Mononuclear cell (primary cell): ENCODE data around the gene TUBA3C. TPM values are rescaled to one million over a fixed set of nuclear protein-coding genes. Genes with fewer than 3 reads are reported as not detected.

Source experiments
- H3K27me3 ChIP-seq: 2 replicates; pipeline ENCODE4 v1.6.0; 2011; ENCODE audit warnings: low read length, control low read depth; ENCODE audit not compliant: insufficient read depth
- H3K4me1 ChIP-seq: 2 replicates; pipeline ENCODE4 v1.5.1; 2011; ENCODE audit warnings: mild to moderate bottlenecking, low read length, control low read depth; ENCODE audit not compliant: insufficient read depth
- H3K4me3 ChIP-seq: 2 replicates; pipeline ENCODE4 v1.5.1; 2011; ENCODE audit warnings: mild to moderate bottlenecking, low read length, moderate library complexity
- H3K9me3 ChIP-seq: 2 replicates; pipeline ENCODE4 v1.5.1; 2011; ENCODE audit warnings: low read depth, mild to moderate bottlenecking, control low read depth, low read length
- total RNA-seq: library from RNA; depleted of rRNA; stranded (reverse); fragments of >200 nt; gene quantifications from one replicate; pipeline ENCODE4 v1.2.3, GENCODE V29; 2012

The TUBA3C gene
- total RNA-seq, 1 donor, result not detected

GRCh38 chr13:19153782-19154450 lies 27.7 kb downstream of the TUBA3C start:
- no peak overlapping the region for H3K4me3 ChIP-seq
- no peaks in the 10 kb centered on the region for H3K4me1 ChIP-seq
- H3K9me3 ChIP-seq, result peaks cover 2% of the 10 kb centered on the region
- H3K27me3 ChIP-seq, result no peaks in the 10 kb centered on the region

DNA sequence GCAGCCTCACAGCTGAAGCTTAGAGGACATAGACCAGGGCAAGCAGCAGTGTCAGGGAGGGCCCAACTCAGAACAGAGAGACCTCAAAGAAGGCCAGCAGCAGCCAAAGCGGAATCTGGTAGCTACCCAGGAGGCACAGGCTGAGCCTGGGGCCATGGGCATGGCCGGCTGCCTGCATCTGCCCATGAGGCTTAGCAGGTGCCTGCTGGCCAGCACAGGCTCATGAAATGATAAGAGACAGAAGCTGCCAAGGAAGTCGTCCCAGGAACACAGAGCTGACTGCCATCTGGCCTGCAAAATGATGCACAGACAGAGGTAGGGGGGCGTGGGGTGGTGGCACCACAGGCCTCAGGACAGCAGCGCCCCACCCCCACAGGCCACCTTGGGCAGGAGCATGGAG lies 29.2 kb downstream of the TUBA3C start:
- no peaks in the 10 kb centered on the region for H3K27me3 ChIP-seq
- H3K4me1 ChIP-seq, result no peaks in the 10 kb centered on the region
- H3K9me3 ChIP-seq, result peaks cover 8% of the 10 kb centered on the region
- H3K4me3 ChIP-seq, result no peak overlapping the region

GRCh38 chr13:19151581-19152263 lies 29.9 kb downstream of the TUBA3C start:
- H3K9me3 ChIP-seq, result peaks cover 8% of the 10 kb centered on the region
- H3K27me3 ChIP-seq, result no peaks in the 10 kb centered on the region
- no peaks in the 10 kb centered on the region for H3K4me1 ChIP-seq
- no peak overlapping the region for H3K4me3 ChIP-seq

DNA sequence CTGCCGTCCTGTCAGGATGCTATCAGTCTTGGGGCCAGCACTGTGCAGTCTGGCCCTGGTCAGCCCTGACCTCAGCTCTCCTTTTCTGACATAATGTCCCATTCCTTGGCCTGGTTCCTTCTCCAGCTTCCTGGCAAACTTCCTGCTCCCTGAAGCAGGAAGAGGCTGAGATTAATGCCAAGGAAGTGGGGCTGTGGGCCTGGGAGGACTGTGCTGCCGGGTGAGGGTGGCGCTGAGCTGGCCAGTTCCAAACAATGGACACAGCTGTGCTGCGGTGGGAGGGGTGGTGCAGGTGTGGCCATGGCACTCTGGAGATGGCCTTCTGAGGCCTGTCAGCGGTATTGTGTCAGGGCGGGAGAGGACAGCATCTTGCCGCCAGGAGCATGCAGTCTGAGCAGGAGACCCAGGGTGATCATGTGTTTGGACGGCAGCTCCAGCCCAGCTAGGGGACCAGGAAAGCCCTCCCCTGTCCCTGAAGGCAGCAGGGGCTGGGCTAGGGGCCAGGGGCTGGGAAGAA lies 30.9 kb downstream of the TUBA3C start:
- Histone ChIP-seq H3K4me1 (no peaks in the 10 kb centered on the region), H3K4me3 (no peak overlapping the region), H3K9me3 (peaks cover 8% of the 10 kb centered on the region), H3K27me3 (no peaks in the 10 kb centered on the region)

GRCh38 chr13:19150226-19150625 lies 31.4 kb downstream of the TUBA3C start:
- no peak overlapping the region for H3K4me3 ChIP-seq
- no peaks in the 10 kb centered on the region for H3K4me1 ChIP-seq
- peaks cover 8% of the 10 kb centered on the region for H3K9me3 ChIP-seq

DNA sequence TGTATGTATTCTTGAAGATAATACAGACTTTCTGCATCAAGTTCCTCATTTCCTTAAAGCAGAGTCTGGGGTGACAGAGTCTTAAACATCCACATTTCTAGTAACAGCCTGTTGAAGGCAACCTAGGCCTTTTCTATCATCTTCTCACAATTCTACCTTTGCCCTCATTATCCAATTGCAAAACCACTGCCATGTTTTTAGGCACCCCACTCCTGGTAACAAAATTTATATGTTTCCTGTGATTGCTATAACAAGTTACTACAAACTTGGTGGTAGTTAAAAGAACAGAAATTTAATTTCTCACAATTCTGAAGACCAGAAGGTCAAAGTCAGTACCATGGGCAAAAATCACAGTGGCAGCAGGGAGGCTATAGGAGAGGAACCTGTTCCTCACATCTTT lies 33.1 kb downstream of the TUBA3C start:
- no peaks in the 10 kb centered on the region for H3K27me3 ChIP-seq
- peaks cover 8% of the 10 kb centered on the region for H3K9me3 ChIP-seq
- H3K4me1 ChIP-seq, result no peaks in the 10 kb centered on the region
- no peak overlapping the region for H3K4me3 ChIP-seq

More at GRCh38 chr13:19150226-19150625, 31.4 kb downstream of the TUBA3C start:
- H3K27me3 ChIP-seq, result no peaks in the 10 kb centered on the region
